GM19240 (cell line): ENCODE data around the gene CYP26C1.
"Not testable (repeated sequence)": the region's sequence is repeated elsewhere in the genome, so short reads cannot be mapped to it uniquely, and the experiment has no call there.

Experiments used
- DNase-seq: peaks from one replicate; pipeline ENCODE4 v3.0.0; 2011; ENCODE audit warnings: low spot score; ENCODE audit not compliant: insufficient read length

The CYP26C1 gene

GRCh38 chr10:93076871-93077270 lies 16.3 kb downstream of the CYP26C1 start:
- DNase-seq, result no peak

GRCh38 chr10:93077860-93078337 lies 17.3 kb downstream of the CYP26C1 start:
- no peak for DNase-seq

GRCh38 chr10:93079663-93080349 lies 19.2 kb downstream of the CYP26C1 start:
- DNase-seq, result no peak

DNA sequence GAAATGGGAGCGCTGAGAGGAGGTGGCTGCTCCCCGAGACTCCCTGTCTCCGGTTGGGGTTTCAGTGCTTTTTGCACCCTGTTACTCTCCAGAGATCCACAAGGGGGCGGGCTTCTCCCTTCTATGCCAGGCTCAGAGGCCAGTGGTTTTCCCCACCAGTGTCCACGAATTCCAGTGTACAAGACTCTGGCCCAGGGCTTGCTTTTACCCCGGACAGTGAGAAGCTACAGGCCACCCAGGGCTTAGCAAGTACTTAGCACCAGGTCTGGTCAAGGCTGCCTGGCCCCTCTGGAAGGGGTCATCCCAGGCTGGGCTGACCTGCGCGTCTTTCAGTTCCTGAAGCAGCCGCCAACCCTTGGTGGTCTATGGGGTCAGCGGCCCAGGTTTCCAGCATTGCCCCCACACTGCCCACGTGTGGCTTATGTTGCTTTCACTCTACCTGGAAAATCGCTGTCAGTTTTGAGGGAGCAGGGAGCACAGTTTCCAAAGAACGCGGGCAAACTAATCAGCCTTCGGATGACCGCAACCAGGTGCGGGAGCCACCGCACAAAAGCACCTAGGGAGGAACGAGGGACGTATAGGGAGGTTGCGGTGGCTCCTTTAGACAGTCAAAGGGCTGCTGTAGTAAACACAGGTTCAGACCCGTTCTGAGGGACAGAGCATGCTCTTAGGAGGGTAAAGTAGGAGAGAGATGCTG lies 19.9 kb downstream of the CYP26C1 start:
- peak; percentile 64 for DNase-seq

- no peak for DNase-seq
Observed at GRCh38 chr10:93081318-93081717, 20.7 kb downstream of the CYP26C1 start.

GRCh38 chr10:93081834-93082233 lies 21.2 kb downstream of the CYP26C1 start:
- no peak for DNase-seq

GRCh38 chr10:93083743-93084539 lies 23.3 kb downstream of the CYP26C1 start:
- no peak for DNase-seq

DNA sequence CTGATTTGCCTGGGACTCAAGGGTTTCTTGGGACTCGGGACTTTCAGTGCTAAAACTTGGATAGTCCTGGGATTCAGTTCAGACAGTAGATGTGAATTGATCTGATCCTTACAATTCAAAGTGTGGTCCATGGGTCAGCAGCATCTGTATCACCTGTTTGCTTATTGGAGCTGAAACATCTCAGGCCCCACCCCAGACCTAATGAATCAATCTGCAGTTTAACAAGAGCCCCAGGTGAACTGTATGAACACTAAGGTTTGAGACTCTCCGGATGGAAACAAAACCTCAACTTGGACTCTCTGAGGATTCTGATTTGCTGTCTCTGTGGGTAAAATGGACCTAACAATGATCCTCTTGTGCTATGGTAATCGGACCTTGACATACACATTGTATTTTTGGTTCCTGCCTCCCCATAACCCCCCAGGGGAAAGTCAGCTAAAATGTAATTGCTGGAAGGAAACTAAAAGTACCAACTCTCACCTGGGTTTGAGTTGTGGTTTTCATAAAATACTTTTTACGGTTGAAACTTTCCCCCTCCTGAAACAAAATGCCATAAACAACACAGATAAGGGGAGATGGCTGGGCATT lies 24.8 kb downstream of the CYP26C1 start:
- no peak for DNase-seq

- DNase-seq, result no peak
Observed at GRCh38 chr10:93086289-93086688, 25.7 kb downstream of the CYP26C1 start.

DNA sequence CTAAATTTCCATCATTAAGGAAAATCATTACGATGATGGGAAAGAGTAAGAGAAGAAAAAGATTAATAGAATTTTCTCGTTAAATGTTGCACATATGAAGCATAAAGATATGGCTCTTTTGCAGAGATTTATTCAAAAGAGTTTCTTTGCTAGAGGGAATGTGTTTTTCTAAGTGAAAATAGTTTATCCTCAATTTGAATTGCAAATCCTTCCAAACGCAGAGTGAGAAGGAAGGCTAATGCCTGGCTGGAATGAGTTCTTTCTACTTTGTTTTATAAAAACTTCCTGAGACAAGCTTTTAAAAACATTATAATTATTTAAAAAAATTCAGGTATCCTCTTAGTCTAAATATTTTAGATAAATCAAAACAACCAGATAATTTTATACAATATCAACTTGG lies 27.2 kb downstream of the CYP26C1 start:
- DNase-seq, result no peak

GRCh38 chr10:93088466-93088865 lies 27.9 kb downstream of the CYP26C1 start:
- no peak for DNase-seq

GRCh38 chr10:93090619-93091018 lies 30.0 kb downstream of the CYP26C1 start:
- no peak for DNase-seq

DNA sequence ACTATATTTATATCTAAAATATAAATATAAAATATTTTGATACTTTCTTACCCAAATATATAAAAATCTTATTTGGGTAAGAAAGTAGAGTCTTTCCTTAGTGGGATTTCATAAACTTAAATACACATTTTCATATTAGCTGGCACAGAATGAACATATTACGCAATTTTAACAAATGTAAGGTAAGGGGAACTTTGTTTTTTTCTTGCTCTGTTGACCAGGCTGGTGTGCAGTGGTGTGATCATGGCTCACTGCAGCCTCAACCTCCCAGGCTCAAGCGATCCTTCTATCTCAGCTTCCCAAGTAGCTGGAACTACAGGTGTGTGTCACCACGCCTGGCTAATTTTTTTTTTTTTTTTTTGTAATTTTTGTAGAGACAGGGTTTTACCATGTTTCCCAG lies 31.4 kb downstream of the CYP26C1 start:
- DNase-seq, result no peak

DNA sequence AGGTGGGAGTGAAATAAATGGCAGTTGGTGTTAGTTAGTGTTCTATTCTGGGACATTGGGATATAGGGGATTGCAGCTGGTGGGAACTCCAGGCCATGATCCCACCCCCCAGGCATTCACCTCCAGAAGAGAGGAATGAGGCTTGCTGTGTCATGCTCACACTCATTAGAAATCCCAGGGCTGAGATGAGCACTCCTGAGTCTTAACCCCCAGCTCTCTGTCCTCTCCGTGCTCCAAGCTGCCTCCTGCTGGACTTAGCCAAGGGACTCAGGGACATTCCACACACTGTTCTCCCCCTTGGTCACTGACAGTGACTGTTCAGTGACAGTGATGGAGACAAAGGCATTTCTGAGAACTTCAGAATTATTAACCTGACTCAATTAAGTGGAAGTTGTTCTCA lies 34.6 kb downstream of the CYP26C1 start:
- DNase-seq, result no peak

- DNase-seq, result no peak
Observed at GRCh38 chr10:93096901-93097300, 36.3 kb downstream of the CYP26C1 start.

DNA sequence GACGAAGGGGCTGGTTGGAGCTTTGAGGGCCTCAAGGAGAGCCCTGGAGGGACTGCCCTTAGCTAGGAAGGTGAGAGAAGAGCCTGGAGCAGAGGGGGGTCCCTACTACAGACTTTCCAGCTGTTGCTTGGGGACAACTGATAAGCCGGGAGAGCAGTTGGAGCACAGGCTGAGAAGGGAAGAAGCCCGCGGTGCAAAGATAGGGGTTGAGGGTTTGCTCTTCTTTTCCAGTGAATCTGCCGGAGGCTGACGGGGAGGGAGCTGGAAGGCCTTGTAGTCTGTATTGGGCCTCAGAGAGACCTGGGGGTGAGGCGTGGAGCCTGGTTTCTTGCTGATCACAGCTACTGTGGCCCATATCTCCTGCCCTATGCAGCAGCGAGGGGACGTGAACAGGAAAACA lies 36.8 kb downstream of the CYP26C1 start:
- no peak for DNase-seq

DNA sequence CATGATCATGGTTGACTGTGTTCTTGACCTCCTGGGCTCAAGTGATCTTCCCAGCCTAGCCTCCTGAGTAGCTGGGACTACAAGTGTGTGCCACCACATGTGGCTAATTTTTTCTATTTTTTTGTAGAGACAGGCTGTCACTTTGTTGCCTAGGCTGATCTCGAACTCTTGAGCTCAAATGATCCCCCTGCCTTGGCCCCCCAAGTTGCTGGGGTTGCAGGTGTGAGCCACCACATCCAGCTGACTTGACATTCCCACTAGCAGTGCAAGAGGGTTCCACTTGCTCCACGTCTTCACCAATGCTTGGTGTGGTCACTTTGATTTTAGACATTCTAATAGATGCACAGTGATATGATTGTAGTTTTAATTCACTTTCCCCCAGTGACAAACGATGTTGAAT lies 38.2 kb downstream of the CYP26C1 start:
- no peak for DNase-seq

DNA sequence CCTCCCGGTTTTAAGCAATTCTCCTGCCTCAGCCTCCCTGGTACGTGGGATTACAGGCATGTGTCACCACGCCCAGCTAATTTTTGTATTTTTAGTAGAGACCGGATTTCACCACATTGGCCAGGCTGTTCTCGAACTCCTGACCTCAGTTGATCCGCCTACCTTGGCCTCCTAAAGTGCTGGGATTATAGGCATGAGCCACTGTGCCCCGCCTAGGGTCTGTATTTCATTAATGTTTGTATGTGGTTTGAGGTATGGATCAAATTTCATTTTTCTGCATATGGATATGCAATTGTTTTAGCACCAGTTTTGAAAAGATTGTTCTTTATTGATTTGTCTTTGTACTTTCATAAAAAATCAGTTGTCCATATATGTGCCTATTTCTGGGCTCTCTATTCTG lies 39.1 kb downstream of the CYP26C1 start:
- no peak for DNase-seq

- DNase-seq, result not testable (repeated sequence)
Observed at GRCh38 chr10:93101148-93101547, 40.5 kb downstream of the CYP26C1 start.

DNA sequence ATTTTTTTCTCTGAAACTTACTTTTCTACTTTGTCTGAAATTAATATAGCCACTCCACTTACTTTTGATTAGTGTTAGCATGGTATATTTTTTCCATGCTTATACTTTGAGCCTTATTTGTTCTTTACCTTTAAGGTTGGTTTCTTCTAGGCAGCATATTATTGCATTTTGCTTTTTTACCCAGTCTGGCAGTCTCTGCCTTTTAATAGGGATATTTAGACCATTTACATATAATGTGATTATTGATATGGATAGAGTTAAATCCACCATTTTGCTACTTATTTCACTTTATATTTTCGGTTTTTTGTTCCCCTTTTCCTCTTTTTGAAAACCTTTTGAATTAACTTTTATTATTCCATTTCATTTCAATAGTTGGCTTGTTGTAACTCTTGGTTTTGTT lies 43.4 kb downstream of the CYP26C1 start:
- no peak for DNase-seq

GRCh38 chr10:93106631-93107072 lies 46.1 kb downstream of the CYP26C1 start:
- DNase-seq, result no peak
